ENCODE measurements around the gene LRBA.
A peak's percentile ranks its signal among the peaks of the same experiment; 100 is the strongest.

LRBA gene

GRCh38 chr4:150250998-150251651 lies 764.0 kb downstream of the LRBA start:
- Histone ChIP-seq H3K4me1 (ENCODE audit: insufficient read depth, low read length) (no peaks in the 10 kb centered on the region), H3K9me3 (ENCODE audit: insufficient read depth, low read length, severe bottlenecking) (no peaks in the 10 kb centered on the region), H3K27me3 (ENCODE audit: insufficient read depth, low read length, poor library complexity) (no peaks in the 10 kb centered on the region), H2AFZ (ENCODE audit: low read depth, low read length) (no peak overlapping the region), H3K4me3 (ENCODE audit: low read depth in 1 of 2, low read length in 2 of 2) (no peak overlapping the region), H3K27ac (ENCODE audit: low read length) (no peak overlapping the region), H3K79me2 (ENCODE audit: insufficient read depth, low read length) (no peaks in the 10 kb centered on the region), H4K20me1 (ENCODE audit: insufficient read depth, low read length) (no peaks in the 10 kb centered on the region), H3K4me2 (ENCODE audit: insufficient read depth, low read length) (no peak overlapping the region), H3K36me3 (ENCODE audit: insufficient read depth, low read length) (no peaks in the 10 kb centered on the region), H3K9ac (ENCODE audit: low read depth, low read length) (no peak overlapping the region)
- DNase-seq = no peak
- TF ChIP-seq CTCF (IDR thresholded peaks at IDR 0.05; ENCODE audit: borderline replicate concordance, extremely low read depth, low read length, poor library complexity, severe bottlenecking) (no peak), EZH2 (IDR thresholded peaks at IDR 0.05; ENCODE audit: borderline replicate concordance, low read depth, low read length, severe bottlenecking) (no peak)
- ATAC-seq (ENCODE audit: insufficient read depth, low read depth) = no peak

- Histone ChIP-seq H3K4me3 (ENCODE audit: low read depth in 1 of 2, low read length in 2 of 2) (no peak overlapping the region), H3K79me2 (ENCODE audit: insufficient read depth, low read length) (no peaks in the 10 kb centered on the region), H3K9me3 (ENCODE audit: insufficient read depth, low read length, severe bottlenecking) (no peaks in the 10 kb centered on the region), H3K27me3 (ENCODE audit: insufficient read depth, low read length, poor library complexity) (no peaks in the 10 kb centered on the region), H3K4me2 (ENCODE audit: insufficient read depth, low read length) (no peak overlapping the region), H3K36me3 (ENCODE audit: insufficient read depth, low read length) (no peaks in the 10 kb centered on the region), H3K27ac (ENCODE audit: low read length) (no peak overlapping the region), H3K4me1 (ENCODE audit: insufficient read depth, low read length) (no peaks in the 10 kb centered on the region), H3K9ac (ENCODE audit: low read depth, low read length) (no peak overlapping the region), H2AFZ (ENCODE audit: low read depth, low read length) (no peak overlapping the region), H4K20me1 (ENCODE audit: insufficient read depth, low read length) (no peaks in the 10 kb centered on the region)
- ATAC-seq (ENCODE audit: insufficient read depth, low read depth) = peak; percentile 40; the same call in 2 of the 3 replicates
- DNase-seq = no peak
- TF ChIP-seq EZH2 (IDR thresholded peaks at IDR 0.05; ENCODE audit: borderline replicate concordance, low read depth, low read length, severe bottlenecking) = no peak
- no peak for TF ChIP-seq CTCF (IDR thresholded peaks at IDR 0.05; ENCODE audit: borderline replicate concordance, extremely low read depth, low read length, poor library complexity, severe bottlenecking)
Observed at GRCh38 chr4:150250293-150250997, 764.6 kb downstream of the LRBA start.

- H3K4me1 ChIP-seq (ENCODE audit: insufficient read depth, low read length) = no peaks in the 10 kb centered on the region
- H3K9ac ChIP-seq (ENCODE audit: low read depth, low read length) = no peak overlapping the region
- H3K79me2 ChIP-seq (ENCODE audit: insufficient read depth, low read length) = no peaks in the 10 kb centered on the region
- no peak overlapping the region for H2AFZ ChIP-seq (ENCODE audit: low read depth, low read length)
- TF ChIP-seq EZH2 (IDR thresholded peaks at IDR 0.05; ENCODE audit: borderline replicate concordance, low read depth, low read length, severe bottlenecking) (no peak), CTCF (IDR thresholded peaks at IDR 0.05; ENCODE audit: borderline replicate concordance, extremely low read depth, low read length, poor library complexity, severe bottlenecking) (no peak)
- H3K36me3 ChIP-seq (ENCODE audit: insufficient read depth, low read length) = no peaks in the 10 kb centered on the region
- no peak for ATAC-seq (ENCODE audit: insufficient read depth, low read depth)
- H3K27ac ChIP-seq (ENCODE audit: low read length) = no peak overlapping the region
- H4K20me1 ChIP-seq (ENCODE audit: insufficient read depth, low read length) = no peaks in the 10 kb centered on the region
- no peak overlapping the region for H3K4me2 ChIP-seq (ENCODE audit: insufficient read depth, low read length)
- no peaks in the 10 kb centered on the region for H3K27me3 ChIP-seq (ENCODE audit: insufficient read depth, low read length, poor library complexity)
- no peaks in the 10 kb centered on the region for H3K9me3 ChIP-seq (ENCODE audit: insufficient read depth, low read length, severe bottlenecking)
- no peak overlapping the region for H3K4me3 ChIP-seq (ENCODE audit: low read depth in 1 of 2, low read length in 2 of 2)
- DNase-seq = no peak
Observed at GRCh38 chr4:150248181-150248580, 766.9 kb downstream of the LRBA start.
